K562 (cell line): Measurements from ENCODE around the gene UBXN11. TPM values are rescaled to one million over a fixed set of nuclear protein-coding genes. Genes with fewer than 3 reads are reported as not detected.
A peak's percentile ranks its signal among the peaks of the same experiment; 100 is the strongest.

Experiments
- CEBPG ChIP-seq, 3 experiments: fragments of 200-800 bp in 1 of 3; sonication (Bioruptor generic) in 1 of 3; sonication (generic) in 1 of 3; formaldehyde crosslinking in 1 of 3; IDR thresholded peaks in 2 of 3; conservative IDR thresholded peaks in 1 of 3; 2 replicates each; pipeline versions ENCODE4 v1.6.1 to v1.8.0; 2016 to 2022; ENCODE audit warnings: missing compliant biosample characterization in 2 of 3, missing genetic modification characterization in 2 of 3, mild to moderate bottlenecking in 1 of 3, missing genetic modification reagents in 1 of 3
- FOXK2 ChIP-seq, 2 experiments: fragments of 450-650 bp; IDR thresholded peaks in 1 of 2; conservative IDR thresholded peaks in 1 of 2; 2 replicates each; pipeline ENCODE4 v1.6.1; 2016; ENCODE audit warnings: low read depth in 2 of 2, mild to moderate bottlenecking in 1 of 2
- GTF2A2 ChIP-seq: IDR thresholded peaks from 2 replicates; pipeline ENCODE4 v1.6.1; 2016; ENCODE audit warnings: mild to moderate bottlenecking, missing genetic modification characterization, missing compliant biosample characterization
- MED1 ChIP-seq: sonication (generic); formaldehyde crosslinking; IDR thresholded peaks from 2 replicates; pipeline ENCODE4 v1.8.1; 2023; ENCODE audit warnings: missing genetic modification reagents, borderline replicate concordance
- NCOA1 ChIP-seq: fragments of 450-650 bp; IDR thresholded peaks from 2 replicates; pipeline ENCODE4 v1.6.1; 2016; ENCODE audit warnings: low read depth
- POLR2AphosphoS5 ChIP-seq: IDR thresholded peaks from 2 replicates; pipeline ENCODE4 v1.6.1; 2011; ENCODE audit warnings: mild to moderate bottlenecking, low read depth, low read length, moderate library complexity; ENCODE audit not compliant: control insufficient read depth, insufficient read depth
- SPI1 ChIP-seq: IDR thresholded peaks from 2 replicates; pipeline ENCODE4 v1.6.1; 2011; ENCODE audit warnings: low read depth, low read length, control low read depth, borderline replicate concordance
- STAT6 ChIP-seq: sonication (generic); formaldehyde crosslinking; IDR thresholded peaks from 2 replicates; pipeline ENCODE4 v1.8.1; 2023; ENCODE audit warnings: mild to moderate bottlenecking, missing genetic modification reagents
- polyA plus RNA-seq, 8 experiments: library from polyadenylated mRNA; depleted of rRNA in 4 of 8; stranded (reverse) in 5 of 8; unstranded in 3 of 8; fragments of >200 nt; fragmentation: Nextera tagmentation in 2 of 8; fragmentation: Illumina TruSeq in 1 of 8; extraction: Ambion mirVana in 2 of 8; extraction: Trizol in 1 of 8; gene quantifications; 2 replicates each; pipeline versions ENCODE4 v1.2.1 to v1.2.3, GENCODE V29; 2011 to 2014; ENCODE audit warnings: inconsistent platforms in 1 of 8, missing spikeins in 1 of 8
- total RNA-seq, 7 experiments: library from RNA; depleted of rRNA in 6 of 7; stranded (reverse); fragments of >200 nt in 6 of 7; fragmentation: Illumina TruSeq in 2 of 7; extraction: Trizol in 2 of 7; gene quantifications; 2 replicates each; pipeline versions ENCODE4 v1.2.1 to v1.2.3, GENCODE V29; 2011 to 2021; ENCODE audit warnings: low replicate concordance in 1 of 7
- TF ChIP-seq, protein P1 (sequence below): fragments of 450-650 bp; IDR thresholded peaks from 2 replicates; pipeline ENCODE4 v1.6.1; 2018; ENCODE audit not compliant: partially characterized antibody
- TF ChIP-seq, protein P2 (sequence below): fragments of 250-450 bp; sonication (Bioruptor Pico); IDR thresholded peaks from 2 replicates; pipeline ENCODE4 v1.5.0; 2020; ENCODE audit warnings: mild to moderate bottlenecking, borderline replicate concordance
- TF ChIP-seq, protein P3 (sequence below): fragments of 250-450 bp; sonication (Bioruptor Pico); IDR thresholded peaks from 2 replicates; pipeline ENCODE4 v1.5.0; 2021

The UBXN11 gene
- total and polyA plus RNA-seq, 9 of the 15 experiments (the other 6 are each of a cell fraction or from before 2014, with no cell fraction given): 0.48 to 34.3 (median 11.3) TPM

- no peak for TF ChIP-seq STAT6 (CRISPR knock-in tag)
- TF ChIP-seq SPI1: 0 out of 2 replicates have a peak, but pooled peaks have one; percentile 10
- no peak; the same call in 1 of the 2 replicates for TF ChIP-seq CEBPG (CRISPR knock-in tag; IDR thresholded peaks at IDR 0.05)
- peak; percentile 71 to 79 for TF ChIP-seq CEBPG (tag; conservative IDR thresholded peaks at IDR 0.05 in 1 of 2, IDR thresholded peaks at IDR 0.05 in 1 of 2)
- TF ChIP-seq GTF2A2 (tag): no peak
- no peak for TF ChIP-seq NCOA1
- TF ChIP-seq, protein P1, sequence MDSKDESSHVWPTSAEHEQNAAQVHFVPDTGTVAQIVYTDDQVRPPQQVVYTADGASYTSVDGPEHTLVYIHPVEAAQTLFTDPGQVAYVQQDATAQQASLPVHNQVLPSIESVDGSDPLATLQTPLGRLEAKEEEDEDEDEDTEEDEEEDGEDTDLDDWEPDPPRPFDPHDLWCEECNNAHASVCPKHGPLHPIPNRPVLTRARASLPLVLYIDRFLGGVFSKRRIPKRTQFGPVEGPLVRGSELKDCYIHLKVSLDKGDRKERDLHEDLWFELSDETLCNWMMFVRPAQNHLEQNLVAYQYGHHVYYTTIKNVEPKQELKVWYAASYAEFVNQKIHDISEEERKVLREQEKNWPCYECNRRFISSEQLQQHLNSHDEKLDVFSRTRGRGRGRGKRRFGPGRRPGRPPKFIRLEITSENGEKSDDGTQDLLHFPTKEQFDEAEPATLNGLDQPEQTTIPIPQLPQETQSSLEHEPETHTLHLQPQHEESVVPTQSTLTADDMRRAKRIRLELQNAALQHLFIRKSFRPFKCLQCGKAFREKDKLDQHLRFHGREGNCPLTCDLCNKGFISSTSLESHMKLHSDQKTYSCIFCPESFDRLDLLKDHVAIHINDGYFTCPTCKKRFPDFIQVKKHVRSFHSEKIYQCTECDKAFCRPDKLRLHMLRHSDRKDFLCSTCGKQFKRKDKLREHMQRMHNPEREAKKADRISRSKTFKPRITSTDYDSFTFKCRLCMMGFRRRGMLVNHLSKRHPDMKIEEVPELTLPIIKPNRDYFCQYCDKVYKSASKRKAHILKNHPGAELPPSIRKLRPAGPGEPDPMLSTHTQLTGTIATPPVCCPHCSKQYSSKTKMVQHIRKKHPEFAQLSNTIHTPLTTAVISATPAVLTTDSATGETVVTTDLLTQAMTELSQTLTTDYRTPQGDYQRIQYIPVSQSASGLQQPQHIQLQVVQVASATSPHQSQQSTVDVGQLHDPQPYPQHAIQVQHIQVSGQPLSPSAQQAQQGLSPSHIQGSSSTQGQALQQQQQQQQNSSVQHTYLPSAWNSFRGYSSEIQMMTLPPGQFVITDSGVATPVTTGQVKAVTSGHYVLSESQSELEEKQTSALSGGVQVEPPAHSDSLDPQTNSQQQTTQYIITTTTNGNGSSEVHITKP: peak; percentile 28
- no peak for TF ChIP-seq FOXK2 (conservative IDR thresholded peaks at IDR 0.05 in 1 of 2, IDR thresholded peaks at IDR 0.05 in 1 of 2; ENCODE audit: low read depth in 2 of 2)
- 0 out of 2 replicates have a peak, but pooled peaks have one; percentile 18 for TF ChIP-seq POLR2AphosphoS5
- no peak for TF ChIP-seq MED1
- TF ChIP-seq, protein P2, sequence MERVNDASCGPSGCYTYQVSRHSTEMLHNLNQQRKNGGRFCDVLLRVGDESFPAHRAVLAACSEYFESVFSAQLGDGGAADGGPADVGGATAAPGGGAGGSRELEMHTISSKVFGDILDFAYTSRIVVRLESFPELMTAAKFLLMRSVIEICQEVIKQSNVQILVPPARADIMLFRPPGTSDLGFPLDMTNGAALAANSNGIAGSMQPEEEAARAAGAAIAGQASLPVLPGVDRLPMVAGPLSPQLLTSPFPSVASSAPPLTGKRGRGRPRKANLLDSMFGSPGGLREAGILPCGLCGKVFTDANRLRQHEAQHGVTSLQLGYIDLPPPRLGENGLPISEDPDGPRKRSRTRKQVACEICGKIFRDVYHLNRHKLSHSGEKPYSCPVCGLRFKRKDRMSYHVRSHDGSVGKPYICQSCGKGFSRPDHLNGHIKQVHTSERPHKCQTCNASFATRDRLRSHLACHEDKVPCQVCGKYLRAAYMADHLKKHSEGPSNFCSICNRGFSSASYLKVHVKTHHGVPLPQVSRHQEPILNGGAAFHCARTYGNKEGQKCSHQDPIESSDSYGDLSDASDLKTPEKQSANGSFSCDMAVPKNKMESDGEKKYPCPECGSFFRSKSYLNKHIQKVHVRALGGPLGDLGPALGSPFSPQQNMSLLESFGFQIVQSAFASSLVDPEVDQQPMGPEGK: no peak
- TF ChIP-seq, protein P3, sequence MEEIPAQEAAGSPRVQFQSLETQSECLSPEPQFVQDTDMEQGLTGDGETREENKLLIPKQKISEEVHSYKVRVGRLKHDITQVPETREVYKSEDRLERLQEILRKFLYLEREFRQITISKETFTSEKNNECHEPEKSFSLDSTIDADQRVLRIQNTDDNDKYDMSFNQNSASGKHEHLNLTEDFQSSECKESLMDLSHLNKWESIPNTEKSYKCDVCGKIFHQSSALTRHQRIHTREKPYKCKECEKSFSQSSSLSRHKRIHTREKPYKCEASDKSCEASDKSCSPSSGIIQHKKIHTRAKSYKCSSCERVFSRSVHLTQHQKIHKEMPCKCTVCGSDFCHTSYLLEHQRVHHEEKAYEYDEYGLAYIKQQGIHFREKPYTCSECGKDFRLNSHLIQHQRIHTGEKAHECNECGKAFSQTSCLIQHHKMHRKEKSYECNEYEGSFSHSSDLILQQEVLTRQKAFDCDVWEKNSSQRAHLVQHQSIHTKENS (CRISPR knock-in tag): no peak
Measured at GRCh38 chr1:26274801-26275425, 31.5 kb downstream of the UBXN11 start (continued).
